Measurements from ENCODE around the gene SLC25A43. TPM values are rescaled to one million over a fixed set of nuclear protein-coding genes. Genes with fewer than 3 reads are reported as not detected.

The SLC25A43 gene
- total RNA-seq, 1 donor from 2014 or later = 16.1 TPM

DNA sequence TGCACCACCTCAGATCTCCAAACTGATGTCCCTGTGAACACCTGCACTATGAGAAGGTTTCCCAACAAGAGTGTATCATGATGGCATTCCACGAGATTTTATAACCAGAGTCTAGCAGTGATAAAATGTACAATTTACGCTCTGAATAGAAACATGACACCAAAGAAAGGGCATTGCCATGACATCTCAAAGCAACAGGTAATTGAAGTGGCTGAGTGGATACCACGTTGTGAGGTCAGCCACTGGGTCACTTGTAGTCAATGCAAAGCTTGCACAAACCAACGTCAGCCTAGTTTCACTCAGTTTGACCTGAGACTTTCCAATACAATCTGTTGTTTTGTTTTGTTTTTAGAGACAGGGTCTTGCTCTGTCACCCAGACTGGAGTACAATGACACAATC is 54.1 kb downstream of the SLC25A43 start:
- Mint-ChIP-seq H3K4me1 (ENCODE audit: low read depth) (no peaks in the 10 kb centered on the region), H3K4me3 (ENCODE audit: unreplicated experiment) (no peak overlapping the region), H3K36me3 (ENCODE audit: low read depth) (no peaks in the 10 kb centered on the region), H3K9me3 (ENCODE audit: low read depth) (peaks cover 9% of the 10 kb centered on the region), H3K27me3 (ENCODE audit: low read depth) (no peaks in the 10 kb centered on the region), H3K27ac (ENCODE audit: unreplicated experiment) (no peak overlapping the region)
- TF ChIP-seq, protein P1, sequence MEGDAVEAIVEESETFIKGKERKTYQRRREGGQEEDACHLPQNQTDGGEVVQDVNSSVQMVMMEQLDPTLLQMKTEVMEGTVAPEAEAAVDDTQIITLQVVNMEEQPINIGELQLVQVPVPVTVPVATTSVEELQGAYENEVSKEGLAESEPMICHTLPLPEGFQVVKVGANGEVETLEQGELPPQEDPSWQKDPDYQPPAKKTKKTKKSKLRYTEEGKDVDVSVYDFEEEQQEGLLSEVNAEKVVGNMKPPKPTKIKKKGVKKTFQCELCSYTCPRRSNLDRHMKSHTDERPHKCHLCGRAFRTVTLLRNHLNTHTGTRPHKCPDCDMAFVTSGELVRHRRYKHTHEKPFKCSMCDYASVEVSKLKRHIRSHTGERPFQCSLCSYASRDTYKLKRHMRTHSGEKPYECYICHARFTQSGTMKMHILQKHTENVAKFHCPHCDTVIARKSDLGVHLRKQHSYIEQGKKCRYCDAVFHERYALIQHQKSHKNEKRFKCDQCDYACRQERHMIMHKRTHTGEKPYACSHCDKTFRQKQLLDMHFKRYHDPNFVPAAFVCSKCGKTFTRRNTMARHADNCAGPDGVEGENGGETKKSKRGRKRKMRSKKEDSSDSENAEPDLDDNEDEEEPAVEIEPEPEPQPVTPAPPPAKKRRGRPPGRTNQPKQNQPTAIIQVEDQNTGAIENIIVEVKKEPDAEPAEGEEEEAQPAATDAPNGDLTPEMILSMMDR (IDR thresholded peaks at IDR 0.05) = no peak
- DNase-seq (ENCODE audit: low spot score) = no peak

DNA sequence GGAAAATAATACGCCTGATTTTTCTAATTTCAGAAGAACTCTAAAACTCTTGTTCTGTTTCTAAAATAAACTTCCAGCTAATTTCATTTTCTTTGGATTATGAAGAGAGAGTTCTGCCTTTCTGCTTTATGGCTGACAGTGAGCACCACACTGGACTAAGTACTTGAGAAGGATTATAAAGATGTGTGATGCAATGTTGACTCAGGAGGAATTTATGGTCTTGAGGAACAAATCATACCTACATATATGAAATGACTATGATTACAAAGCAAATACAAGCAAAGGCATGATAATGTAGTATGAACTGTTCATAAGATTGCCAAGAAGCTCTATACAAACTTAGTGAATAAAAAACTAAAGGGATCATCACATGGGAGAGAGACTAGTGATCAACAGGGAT is 56.1 kb downstream of the SLC25A43 start:
- no peak overlapping the region for H3K4me3 Mint-ChIP-seq (ENCODE audit: unreplicated experiment)
- TF ChIP-seq, protein P1 (IDR thresholded peaks at IDR 0.05) = no peak
- no peaks in the 10 kb centered on the region for H3K36me3 Mint-ChIP-seq (ENCODE audit: low read depth)
- H3K9me3 Mint-ChIP-seq (ENCODE audit: low read depth) = peaks cover 10% of the 10 kb centered on the region
- no peak for DNase-seq (ENCODE audit: low spot score)
- no peak overlapping the region for H3K27ac Mint-ChIP-seq (ENCODE audit: unreplicated experiment)
- no peaks in the 10 kb centered on the region for H3K27me3 Mint-ChIP-seq (ENCODE audit: low read depth)
- H3K4me1 Mint-ChIP-seq (ENCODE audit: low read depth) = no peaks in the 10 kb centered on the region

DNA sequence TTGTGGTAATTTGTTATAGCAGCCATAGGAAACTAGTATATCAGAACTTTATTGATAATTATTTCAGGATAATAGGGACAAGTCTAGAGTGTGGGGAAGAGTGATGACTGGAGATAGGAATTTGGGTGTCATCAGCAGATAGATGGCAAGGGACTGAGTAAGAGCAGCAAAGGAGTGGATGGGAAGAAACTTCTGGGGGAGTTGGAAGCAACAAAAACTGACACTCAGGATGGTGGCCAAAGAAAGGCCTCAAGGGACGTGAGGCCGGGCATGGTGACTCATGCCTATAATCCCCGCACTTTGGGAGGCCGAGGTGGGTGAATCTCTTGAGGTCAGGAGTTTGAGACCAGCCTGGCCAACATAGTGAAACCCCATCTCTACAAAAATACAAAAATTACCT is 60.0 kb downstream of the SLC25A43 start:
- H3K4me1 Mint-ChIP-seq (ENCODE audit: low read depth) = no peaks in the 10 kb centered on the region
- H3K27ac Mint-ChIP-seq (ENCODE audit: unreplicated experiment) = no peak overlapping the region
- H3K9me3 Mint-ChIP-seq (ENCODE audit: low read depth) = peaks cover 14% of the 10 kb centered on the region
- no peak overlapping the region for H3K4me3 Mint-ChIP-seq (ENCODE audit: unreplicated experiment)
- TF ChIP-seq, protein P1 (IDR thresholded peaks at IDR 0.05) = no peak
- no peaks in the 10 kb centered on the region for H3K36me3 Mint-ChIP-seq (ENCODE audit: low read depth)
- H3K27me3 Mint-ChIP-seq (ENCODE audit: low read depth) = no peaks in the 10 kb centered on the region
- DNase-seq (ENCODE audit: low spot score) = no peak

DNA sequence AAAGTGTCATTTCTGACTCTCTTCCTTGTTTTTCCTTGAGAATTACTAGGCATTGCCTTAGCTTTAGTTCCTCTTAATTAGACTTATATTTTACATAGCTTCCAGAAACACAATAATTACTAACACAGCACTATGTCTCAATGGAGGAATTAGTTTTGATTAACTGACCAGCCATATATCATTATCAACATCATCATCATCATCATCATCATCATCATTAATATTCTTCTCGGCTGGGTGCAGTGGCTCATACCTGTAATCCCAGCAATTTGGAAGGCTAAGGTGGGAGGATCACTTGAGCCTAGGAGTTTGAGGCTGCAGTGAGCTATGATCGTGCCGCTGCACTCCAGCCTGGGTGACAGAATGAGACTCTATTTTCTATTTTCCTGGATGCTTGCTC is 66.4 kb downstream of the SLC25A43 start:
- H3K4me1 Mint-ChIP-seq (ENCODE audit: low read depth) = peaks cover 11% of the 10 kb centered on the region
- no peaks in the 10 kb centered on the region for H3K27me3 Mint-ChIP-seq (ENCODE audit: low read depth)
- H3K4me3 Mint-ChIP-seq (ENCODE audit: unreplicated experiment) = no peak overlapping the region
- peaks cover 6% of the 10 kb centered on the region for H3K9me3 Mint-ChIP-seq (ENCODE audit: low read depth)
- no peak for DNase-seq (ENCODE audit: low spot score)
- TF ChIP-seq, protein P1 (IDR thresholded peaks at IDR 0.05) = no peak
- peaks cover under 1% of the 10 kb centered on the region for H3K36me3 Mint-ChIP-seq (ENCODE audit: low read depth)
- H3K27ac Mint-ChIP-seq (ENCODE audit: unreplicated experiment) = no peak overlapping the region

DNA sequence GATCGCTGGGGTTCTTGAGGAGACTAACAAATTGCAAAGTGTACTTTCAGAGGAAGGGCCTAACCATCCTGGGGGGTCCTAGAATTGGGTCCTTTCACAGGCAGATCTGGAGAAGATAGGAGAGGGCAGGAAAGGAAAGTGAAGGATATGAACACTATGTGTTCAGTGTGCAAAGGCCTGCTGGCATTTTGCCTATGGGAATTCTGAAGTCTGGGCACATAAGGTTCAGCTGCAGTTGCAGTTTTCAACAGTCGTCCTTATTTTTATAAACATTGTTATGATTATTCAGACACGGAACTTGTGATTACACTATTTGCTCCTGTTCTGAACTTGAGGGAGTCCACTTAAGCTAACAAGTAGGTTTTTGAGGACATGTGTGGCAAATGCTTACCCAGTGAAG is 67.8 kb downstream of the SLC25A43 start:
- H3K27me3 Mint-ChIP-seq (ENCODE audit: low read depth) = no peaks in the 10 kb centered on the region
- TF ChIP-seq, protein P1 (IDR thresholded peaks at IDR 0.05) = no peak
- peaks cover 6% of the 10 kb centered on the region for H3K9me3 Mint-ChIP-seq (ENCODE audit: low read depth)
- H3K4me3 Mint-ChIP-seq (ENCODE audit: unreplicated experiment) = no peak overlapping the region
- H3K4me1 Mint-ChIP-seq (ENCODE audit: low read depth) = peaks cover 11% of the 10 kb centered on the region
- no peak for DNase-seq (ENCODE audit: low spot score)
- no peak overlapping the region for H3K27ac Mint-ChIP-seq (ENCODE audit: unreplicated experiment)
- peaks cover 3% of the 10 kb centered on the region for H3K36me3 Mint-ChIP-seq (ENCODE audit: low read depth)

Data from chondrocyte (in vitro differentiated cells).